DOHH2 (cell line): ENCODE measurements around the gene SLC39A5.

ENCODE experiments used
- CTCF ChIP-seq: fragments of 200-600 bp; sonication (generic); IDR thresholded peaks from one replicate; pipeline ENCODE4 v1.5.1; 2014; ENCODE audit warnings: antibody characterized with exemption, mild to moderate bottlenecking, low read depth, low read length; ENCODE audit not compliant: poor library complexity, severe bottlenecking
- EZH2phosphoT487 ChIP-seq: fragments of 200-600 bp; sonication (generic); IDR thresholded peaks from 2 replicates; pipeline ENCODE4 v1.6.1; 2017; ENCODE audit warnings: borderline replicate concordance, mild to moderate bottlenecking, antibody characterized with exemption, low read length, moderate library complexity, mixed read lengths

- TF ChIP-seq CTCF, result no peak
- TF ChIP-seq EZH2phosphoT487, result no peak
Observed at GRCh38 chr12:56208006-56208405, 21.8 kb upstream of the SLC39A5 start.
